Stimulated activated CD8-positive, alpha-beta memory T cell treated with anti-CD3 and anti-CD28 coated beads, Interleukin-12 subunit alpha, Interleukin-12 subunit beta, amount 100 ng/mL, for 1 hour (primary cell): ENCODE measurements around the gene UCP1.
"Not testable (repeated sequence)": the region's sequence is repeated elsewhere in the genome, so short reads cannot be mapped to it uniquely, and the experiment has no call there.

Experiments
- DNase-seq: peaks from one replicate; pipeline ENCODE4 v3.0.0-alpha.2; 2020; ENCODE audit warnings: low read depth

The UCP1 gene

GRCh38 chr4:140533951-140534480 is 34.7 kb downstream of the UCP1 start:
- no peak for DNase-seq

- DNase-seq = no peak
These were observed 39.3 kb downstream of the UCP1 start for GRCh38 chr4:140529434-140529833.

- peak; percentile 93 for DNase-seq
These were observed 44.7 kb downstream of the UCP1 start, which contains the start of gene ELMOD2 for GRCh38 chr4:140523857-140524742. Gene ELMOD2, plus strand, starts transcription at chr4:140524168. Its CDS starts 1,261 bp downstream, at chr4:140525429.

GRCh38 chr4:140523370-140523856 is 45.3 kb downstream of the UCP1 start:
- no peak for DNase-seq

- DNase-seq = no peak
These were observed 53.3 kb downstream of the UCP1 start for GRCh38 chr4:140515423-140515822.

- DNase-seq = not testable (repeated sequence)
These were observed 55.0 kb downstream of the UCP1 start for GRCh38 chr4:140513765-140514164.
